ENCODE data around the gene SHB.
"Not testable (repeated sequence)": the region's sequence is repeated elsewhere in the genome, so short reads cannot be mapped to it uniquely, and the experiment has no call there.

SHB gene

DNA sequence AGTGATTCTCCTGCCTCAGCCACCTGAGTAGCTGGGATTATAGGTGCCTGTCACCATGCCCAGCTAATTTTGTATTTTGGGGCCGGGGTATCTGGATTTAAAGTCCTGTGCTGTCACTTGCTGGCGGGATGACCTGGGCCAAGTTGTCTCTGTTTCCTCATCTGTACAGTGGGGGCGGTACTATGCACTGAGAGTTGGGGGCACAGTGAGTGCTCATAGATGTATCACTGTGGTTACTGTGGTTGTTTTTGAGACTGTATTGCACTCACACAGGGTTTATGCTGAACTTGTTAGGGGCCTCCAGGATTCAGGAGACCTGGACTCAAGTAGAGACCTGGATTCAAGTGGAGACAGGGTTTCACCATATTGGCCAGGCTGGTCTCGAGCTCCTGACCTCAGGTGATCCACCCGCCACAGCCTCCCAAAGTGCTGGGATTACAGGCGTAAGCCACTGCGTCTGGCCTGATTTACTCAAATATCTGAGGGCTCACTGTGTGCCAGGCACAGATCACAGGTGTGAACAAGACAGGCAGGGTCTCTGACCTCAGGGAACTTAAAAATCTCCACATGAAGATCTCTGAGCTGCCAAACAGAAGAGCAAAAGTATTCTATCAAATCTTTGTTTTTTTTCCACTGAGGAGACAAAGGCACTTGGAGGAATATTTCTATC is 103.2 kb downstream of the SHB start:
- DNase-seq: not testable (repeated sequence)

DNA sequence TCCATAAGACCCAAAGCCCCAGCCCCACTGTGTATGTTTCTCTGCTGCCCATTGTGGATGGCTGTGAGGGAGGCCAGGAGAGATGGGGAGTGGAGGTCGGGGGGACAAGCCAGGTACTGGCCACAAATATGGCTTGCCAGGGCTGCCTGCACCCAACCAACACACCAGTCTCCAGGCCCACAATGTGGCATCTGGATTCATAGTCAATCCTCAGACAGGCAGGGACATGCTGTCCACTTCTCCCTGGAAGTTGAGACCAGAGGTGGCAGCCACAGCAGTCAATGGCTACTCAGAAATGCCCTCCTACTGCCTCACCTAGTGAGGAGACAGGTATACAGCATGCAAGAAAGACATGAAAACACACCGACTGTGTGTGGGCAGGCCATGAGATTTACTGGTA is 103.9 kb downstream of the SHB start:
- no peak for DNase-seq

DNA sequence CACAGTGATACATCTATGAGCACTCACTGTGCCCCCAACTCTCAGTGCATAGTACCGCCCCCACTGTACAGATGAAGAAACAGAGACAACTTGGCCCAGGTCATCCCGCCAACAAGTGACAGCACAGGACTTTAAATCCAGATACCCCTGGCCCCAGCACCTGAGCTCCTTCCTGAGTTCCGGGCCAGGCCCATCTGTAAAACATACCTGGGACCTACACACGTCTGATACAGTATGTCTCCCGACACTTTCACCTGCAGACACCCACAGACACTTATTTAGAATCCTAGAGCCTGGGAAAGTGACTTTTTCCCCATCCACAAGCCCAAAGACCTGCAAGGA is 104.3 kb downstream of the SHB start:
- no peak for DNase-seq

DNA sequence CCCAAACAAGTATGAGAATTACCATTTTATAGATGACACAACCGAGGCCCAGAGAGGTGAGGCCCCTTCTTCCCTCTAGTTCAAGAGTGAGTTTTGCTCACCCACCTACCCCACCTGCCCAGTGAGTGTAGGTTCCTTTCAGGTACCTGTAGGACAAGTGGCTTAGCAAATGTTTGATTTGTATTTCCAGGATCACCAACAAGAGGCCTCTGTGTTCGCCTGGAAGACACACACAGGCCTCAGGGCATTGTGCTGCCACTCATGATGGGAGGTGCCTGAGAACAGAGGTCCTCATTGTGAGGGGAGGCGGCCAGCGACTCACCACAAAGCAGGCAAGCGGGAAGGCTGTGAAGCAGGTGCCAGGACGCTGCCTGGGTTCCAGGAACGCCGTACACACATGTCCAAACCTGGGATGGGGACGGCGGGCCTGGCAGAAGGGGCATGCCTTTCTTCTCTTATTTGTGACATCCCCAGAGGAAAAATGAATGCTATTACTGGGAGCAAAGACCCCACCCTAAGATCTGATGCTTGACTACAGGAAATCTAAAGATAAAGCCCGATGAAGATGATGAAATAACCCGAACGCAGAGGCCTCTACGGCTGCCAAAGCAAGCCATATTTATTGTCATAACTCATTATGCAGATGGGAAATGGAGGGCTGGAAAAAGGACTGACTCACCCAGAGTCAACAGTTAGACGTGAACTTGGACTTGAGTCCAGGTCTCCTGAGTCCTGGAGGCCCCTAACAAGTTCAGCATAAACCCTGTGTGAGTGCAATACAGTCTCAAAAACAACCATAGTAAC is 104.9 kb downstream of the SHB start:
- DNase-seq: peak; percentile 10

DNA sequence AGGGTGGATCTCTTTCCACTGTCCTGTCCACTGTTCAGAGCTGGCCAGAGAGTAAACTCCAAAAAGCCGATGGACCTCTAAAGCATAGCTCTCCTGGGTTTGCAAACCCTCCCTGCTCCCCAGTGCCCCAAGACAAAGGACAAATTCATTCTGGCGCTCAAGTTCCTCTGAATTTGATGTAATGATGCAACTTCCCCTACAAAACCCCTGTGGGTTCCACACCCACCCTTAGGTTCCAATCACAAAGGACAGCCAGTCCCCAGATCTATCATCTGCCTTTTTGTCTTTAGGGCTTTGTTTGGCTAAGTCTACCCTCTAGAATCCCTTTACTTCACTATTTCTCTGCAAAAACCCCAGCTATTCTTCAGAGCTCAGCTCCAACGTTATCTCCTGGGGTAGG is 107.7 kb downstream of the SHB start:
- no peak for DNase-seq

DNA sequence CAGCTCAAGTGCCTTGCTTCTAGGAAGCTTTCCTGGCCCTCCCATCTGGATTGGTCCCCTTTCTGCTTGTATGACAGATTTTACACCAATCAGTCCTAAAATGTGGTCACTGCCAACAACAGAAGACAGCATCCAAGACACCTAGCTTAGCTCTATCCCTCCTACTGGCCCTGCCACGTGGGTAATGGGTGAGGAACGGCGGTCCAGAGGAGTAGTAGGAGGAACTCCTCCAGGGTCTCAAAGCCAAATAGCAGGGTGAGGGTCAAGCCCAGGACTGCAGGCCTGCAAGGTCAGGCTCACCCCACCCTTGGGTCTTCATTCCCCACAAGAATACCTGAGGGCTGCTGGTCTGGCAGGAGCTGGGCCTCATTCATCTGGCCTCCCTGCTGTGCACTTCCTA is 108.4 kb downstream of the SHB start:
- no peak for DNase-seq

DNA sequence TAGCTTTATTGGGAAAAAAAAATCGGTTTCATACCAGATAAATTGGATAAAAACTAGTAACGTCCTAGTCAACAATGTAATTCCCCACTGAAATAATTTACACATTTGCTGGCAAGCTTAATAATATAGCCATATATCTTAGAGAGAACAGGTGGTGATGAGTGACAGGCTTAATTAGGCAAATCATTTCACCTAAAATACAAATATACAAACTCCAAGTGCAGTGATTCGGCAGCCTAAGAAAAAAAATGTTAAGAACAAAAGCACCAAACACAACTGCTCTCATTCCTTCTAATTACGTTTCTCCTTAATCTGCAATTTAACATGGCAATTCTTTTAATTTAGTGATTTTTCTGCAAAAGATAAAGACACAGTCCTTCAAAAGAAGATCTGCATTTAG is 109.1 kb downstream of the SHB start:
- no peak for DNase-seq

DNA sequence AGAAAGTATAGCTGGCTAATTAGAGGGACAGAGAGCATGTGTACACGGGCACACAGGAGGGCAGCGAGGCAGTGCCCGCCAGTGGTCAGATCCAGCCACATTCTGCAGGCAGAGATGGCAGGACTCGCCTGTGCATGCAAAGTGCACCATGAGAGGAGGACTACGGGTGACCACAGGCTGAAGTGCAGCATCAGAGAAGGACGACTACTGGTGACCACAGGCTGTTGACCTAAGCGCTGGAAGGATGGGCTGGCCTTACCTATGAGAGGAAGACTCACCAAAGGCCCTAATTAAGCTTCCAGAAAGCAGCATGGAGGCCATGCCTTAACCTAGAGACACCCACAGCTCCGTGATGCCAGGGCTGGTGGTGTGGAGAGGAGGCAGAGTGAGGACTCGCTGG is 110.9 kb downstream of the SHB start:
- DNase-seq: no peak

DNA sequence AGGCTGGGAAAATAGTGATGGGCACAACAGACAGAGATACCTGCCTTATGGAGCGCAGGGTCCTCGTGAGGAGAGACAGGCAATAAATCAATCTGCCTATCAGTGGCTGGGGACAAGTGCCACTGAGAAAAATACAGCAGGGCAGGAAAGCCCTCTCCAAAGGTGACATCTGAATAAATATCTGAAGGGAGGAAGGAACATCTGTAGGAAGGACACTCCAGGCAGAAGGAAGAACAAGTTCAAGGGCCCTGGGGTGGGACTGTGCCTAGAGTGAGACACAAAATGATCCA is 111.4 kb downstream of the SHB start:
- DNase-seq: no peak

DNA sequence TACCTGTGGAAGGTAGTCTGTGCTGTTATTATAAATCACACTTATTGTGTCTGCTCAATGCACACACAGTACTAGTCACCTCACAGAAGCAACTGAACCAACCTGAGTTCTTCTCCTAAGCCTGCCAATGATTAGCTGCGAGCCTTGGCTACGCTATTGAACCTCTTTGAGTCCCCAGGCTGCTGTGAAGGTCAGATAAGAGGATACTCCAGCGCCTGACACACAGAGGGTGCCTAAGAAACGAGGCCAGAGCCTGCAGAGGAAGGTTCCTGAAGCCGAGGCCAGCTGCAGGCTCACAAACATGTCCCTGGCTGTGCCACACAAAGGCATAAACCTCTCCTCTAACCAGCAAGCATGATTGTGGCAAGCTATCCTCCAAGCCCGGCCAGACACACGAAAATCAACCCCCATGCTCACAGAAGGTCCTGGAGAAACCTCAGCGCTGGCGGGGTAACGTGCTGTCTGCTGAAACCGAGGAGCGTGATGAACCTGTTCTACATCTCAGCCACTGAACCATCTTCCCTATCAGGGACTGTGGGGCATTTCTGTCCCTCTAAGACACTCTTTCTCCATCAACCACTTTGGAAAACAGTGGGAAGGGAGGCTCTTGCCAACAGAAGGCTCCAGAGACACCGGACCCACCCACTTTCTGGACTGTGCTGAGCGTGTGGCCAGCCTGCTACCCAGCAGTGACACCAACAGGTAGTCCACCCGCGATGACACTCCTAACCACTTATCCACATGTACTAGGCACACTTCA is 111.9 kb downstream of the SHB start:
- DNase-seq: no peak

DNA sequence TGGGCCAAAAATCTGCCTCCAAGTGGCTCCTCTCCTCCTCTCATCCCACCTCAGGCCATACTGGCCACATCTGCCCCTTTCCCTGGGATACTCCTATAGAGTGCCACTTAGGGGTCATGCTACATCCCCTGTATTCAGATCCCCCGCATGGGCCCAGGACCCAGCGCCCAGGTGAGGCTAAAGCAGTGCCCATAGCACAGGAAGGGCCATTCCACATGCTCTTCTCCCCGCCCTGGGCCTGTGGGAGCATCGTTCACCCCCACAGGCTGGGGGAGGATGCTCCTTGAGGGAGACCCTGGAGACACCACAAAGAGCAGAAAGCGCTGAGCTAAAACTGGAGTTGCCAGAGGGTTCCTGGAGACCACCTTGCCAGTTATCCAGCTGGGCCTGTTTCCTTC is 112.6 kb downstream of the SHB start:
- DNase-seq: no peak

DNA sequence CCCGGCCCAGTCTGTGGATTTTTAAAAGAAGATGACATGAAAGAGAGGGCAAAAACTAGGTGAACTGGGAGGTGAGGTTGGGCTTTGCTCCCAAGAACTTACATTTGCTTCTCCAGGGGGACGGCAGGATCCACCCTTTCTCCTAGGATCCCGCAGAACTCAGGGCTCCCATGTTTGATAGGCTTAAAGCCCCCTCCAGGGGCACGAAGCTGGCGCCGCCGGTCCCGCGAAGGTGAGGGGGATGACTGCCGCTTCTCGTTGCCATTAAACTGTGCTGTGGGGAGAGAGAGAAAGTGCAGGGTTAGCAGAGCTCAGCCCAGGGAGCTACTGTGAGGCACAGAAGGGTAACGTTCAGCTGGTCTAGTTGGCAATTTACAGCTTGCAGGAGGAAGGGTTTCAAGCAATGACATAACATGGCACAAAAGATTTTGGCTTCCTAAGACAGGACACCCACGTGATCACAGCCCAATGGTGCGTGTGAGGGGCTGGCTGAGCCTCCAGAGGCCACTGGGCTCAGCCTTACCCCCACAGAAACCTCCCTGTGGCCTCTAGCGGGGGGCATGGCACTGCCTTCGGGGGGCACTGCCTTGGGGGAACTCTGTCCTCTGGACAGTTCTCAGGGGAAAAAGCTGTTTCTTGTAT is 113.1 kb downstream of the SHB start:
- no peak for DNase-seq

DNA sequence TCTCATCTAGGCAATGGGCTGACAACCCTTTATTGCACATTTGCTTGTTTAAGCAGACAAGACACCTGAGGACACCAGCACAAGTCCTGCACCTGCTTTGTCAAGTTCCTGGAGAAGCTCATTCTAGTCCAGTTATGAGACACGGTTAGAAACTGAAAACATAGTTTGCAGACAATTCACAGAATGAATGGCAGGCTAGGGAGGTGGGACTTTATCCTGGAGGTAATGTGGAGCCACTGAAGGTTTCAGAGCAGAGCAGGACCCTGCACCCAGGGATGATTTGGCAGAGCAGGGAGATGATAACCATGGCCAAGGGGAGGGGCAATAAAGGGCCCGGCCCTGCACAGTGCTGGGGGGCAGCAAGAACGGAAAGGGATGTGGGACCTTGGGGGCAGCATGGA is 114.4 kb downstream of the SHB start:
- DNase-seq: no peak

DNA sequence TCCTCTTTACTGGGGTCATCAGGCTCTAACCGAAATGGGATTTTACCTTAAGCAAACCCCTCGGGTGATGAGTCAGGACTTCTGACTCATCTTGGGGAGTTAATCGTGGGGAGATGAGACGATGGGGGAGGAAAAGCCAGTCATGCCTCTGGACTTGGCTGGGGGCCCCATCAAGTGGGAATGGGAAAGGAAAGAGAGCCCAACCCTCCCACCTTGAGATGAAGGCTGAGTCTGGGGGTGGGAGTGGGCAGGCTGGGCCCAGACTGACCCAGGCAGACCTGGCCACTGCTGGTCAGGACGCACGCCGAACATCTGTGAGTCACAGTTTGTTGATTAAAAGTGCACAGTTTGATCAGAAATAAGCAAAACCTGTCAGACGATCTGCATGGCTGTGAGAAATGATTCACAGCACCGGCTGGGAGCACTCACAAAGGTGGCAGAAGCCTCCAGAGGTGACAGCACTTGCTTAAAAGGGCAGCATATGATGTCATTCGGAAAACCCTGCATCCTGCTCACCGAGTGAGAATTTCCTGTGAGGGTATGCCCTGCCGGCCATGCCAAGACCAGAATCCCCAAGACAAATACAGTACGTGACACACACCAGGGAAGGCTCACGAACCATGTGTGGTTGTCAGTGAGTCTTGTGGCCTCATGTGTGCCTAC is 115.1 kb downstream of the SHB start:
- DNase-seq: no peak

DNA sequence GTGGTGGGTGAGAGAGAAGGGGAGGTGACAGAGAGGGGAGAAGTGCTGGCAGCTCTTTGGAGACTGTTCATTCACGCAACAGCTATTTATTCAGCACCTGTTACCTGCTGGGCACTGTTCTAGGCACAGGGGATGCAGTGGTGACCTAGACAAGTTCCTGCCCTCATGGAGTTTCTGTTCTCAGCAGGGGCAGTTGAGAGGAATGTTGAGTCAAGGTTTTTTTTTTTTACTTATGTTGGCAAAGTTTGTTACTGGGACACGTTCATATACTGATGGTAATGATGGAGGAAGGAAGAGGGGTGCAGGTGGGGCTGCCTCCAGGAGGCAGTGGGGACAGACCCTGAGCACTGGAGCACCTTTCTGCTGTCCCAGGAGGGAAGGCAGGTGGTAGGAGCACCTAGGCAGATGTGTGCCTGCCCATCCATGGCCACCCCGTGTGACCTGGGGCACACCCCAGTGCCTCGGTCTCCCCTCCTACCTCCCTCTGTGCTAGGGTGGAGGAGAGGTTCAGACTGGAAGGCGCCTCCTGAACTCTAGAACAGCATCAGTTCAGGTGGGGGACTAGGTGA is 115.7 kb downstream of the SHB start:
- no peak for DNase-seq

DNA sequence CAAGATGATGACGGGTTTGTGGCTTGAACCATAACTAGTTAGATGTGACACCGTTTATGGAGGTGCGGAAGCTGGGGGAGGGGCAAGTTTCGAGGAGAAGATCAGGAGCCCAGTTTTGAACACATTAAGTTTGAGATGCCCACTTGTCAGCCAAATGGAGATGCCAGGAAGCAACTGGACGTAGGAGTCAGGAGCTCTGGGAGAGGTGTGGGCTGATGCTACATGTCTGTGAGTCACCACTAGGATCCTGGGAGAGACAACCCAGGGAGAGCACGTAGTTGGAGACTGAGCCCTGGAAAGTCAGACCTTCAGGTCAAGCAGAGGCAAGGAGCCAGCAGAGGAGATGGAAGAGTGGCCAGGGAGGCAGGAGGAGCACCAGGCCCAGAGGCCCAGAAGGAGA is 116.3 kb downstream of the SHB start:
- DNase-seq: no peak

DNA sequence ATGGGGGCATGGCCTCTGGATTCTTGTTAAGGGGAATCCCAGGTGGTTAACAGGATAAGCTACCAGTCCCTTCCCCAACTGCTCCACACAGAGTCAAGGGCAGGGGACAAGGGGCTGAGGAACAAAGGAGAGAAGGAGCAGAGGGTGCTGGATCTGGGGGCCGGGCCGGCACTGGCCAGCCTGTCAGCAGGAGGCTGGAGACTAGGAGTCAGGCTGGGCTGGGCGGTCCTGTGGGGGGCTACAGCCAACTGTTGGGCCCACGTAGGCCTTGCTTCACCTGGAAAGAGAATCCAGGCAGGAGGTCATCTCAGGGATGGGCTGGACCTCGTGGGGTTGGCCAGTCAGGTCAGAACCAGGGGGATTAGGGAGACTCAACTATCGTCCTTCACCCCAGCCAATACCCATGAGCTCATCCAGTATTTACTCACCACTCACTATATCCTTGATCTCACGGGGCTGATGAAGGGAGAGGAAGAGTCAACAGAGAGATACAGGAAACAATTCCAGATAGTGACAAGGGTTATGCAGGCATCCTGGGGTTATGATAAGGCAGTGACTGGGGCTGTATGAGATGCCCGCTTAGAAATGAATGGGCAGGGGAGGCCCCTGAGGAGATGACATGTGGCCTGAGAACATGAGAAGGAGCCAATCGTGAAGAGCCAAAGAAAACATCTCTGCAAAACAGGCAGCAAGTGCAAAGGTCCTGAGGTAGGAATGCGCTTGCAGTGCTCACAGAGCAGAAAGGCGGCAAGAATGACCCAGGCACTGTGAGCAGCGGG is 117.2 kb downstream of the SHB start:
- DNase-seq: no peak

DNA sequence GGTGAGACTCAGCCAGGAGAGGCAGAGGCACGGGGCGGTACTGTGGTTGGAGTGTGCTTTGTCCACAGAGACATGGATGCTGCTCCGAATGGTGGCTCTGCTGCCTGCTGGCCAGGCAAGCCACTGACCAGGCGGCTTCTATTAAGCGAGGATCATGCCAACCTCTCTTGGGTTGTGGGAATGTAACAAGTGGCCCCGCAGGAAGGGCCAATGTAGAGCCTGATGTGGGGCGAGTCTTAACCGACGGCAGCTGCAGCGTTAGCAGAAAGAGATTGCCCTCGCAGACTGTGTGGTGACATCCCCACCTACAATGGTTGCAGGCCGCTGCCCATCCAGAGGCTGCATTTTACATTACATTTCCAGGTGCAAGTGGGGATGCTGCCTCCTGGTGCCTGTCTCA is 118.5 kb downstream of the SHB start:
- no peak for DNase-seq

DNA sequence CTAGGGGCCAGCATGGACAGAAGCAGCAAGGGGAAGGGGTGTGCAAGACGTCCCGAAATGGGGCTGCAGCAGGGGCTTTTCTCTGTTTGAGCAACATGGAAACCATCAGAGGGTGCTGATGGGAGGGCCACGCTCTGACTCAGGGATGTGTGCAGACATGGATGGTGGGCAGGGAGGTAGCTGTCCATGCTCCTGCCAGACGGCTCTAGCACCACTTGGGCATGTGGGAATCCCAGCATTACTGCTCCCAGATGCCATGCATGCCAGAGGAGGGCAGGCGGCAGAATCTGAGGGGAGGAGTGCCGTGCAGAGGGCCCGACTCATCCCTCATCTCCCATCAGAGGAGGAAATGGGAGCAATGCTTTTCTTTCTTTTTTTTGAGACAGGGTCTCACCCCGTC is 119.5 kb downstream of the SHB start:
- no peak for DNase-seq

DNA sequence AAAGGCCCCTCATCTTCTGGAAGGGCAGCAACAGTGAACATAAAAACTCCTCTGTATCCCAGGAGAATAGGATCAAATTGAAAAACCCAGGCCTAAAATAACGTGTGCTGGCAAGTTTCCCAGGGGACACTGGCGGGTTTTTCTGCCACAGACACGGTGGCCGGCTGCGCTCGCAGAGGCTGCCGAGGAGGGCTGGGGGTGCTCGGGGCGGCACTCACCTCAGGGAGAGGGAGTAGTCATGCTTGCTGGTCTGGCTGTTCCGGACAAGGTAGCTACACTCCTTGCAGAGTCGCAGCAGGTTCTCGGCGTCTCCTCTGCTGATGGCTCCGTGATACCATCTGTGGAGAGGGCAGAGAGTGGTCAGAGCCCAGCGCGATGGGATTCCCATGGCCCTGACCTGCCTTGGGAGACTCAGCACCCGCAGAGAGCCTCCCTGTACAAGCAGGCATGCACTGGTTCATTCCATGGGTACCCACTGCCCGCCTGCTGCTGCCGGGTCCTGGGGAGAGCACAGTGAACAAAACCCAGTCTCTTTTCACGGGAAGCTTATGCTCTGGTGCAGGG is 120.5 kb downstream of the SHB start:
- no peak for DNase-seq

DNA sequence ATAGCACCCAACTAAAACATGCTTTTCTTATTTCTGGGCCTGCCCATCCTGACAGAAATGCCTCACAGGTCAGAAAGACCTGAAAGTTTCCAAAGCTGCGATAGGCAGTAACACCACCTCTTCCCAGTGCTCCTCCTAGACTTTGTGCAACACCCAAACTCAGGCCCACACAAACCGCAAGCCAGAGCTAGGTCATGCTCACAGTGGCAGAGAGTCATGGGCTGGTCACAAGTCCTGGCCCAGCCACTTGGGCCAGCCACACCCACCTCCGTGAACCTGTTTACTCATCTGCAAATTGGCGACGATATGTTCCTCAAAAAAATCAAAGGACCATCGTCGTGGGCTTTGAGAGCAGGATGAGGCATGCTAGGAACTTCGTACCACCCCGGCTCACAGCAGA is 121.0 kb downstream of the SHB start:
- DNase-seq: no peak

DNA sequence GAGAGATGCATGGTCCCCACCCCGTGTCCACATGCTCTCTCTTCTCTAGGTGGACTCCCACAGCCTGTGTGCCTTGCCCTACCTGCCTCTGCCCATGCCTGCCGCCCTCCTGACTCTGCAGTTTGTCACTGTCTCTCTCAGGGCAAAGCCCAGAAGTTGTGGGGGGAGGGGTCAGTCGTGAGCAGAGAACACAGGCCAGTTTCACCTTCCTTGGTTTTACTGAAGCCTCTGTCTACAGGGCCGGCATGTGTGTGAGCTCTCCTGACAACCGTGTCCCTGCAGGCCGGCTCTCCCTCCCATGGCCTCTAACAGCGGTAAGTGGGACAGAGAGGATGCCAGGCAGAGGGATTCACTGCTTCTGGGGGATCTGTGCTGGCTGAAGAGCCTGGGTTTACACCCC is 121.6 kb downstream of the SHB start:
- no peak for DNase-seq
